CD4-positive, alpha-beta T cell treated with Interleukin-6 at 100 ng/mL for 8 hours (primary cell): ENCODE results near the gene PTPRJ.
"Not testable (repeated sequence)": the region's sequence is repeated elsewhere in the genome, so short reads cannot be mapped to it uniquely, and the experiment has no call there.

ENCODE experiments used
- DNase-seq: peaks from one replicate; pipeline ENCODE4 v3.0.0-alpha.2; 2020; ENCODE audit warnings: mixed read lengths, low spot score

The PTPRJ gene

GRCh38 chr11:48018528-48019216 is 38.3 kb downstream of the PTPRJ start:
- no peak for DNase-seq

DNA sequence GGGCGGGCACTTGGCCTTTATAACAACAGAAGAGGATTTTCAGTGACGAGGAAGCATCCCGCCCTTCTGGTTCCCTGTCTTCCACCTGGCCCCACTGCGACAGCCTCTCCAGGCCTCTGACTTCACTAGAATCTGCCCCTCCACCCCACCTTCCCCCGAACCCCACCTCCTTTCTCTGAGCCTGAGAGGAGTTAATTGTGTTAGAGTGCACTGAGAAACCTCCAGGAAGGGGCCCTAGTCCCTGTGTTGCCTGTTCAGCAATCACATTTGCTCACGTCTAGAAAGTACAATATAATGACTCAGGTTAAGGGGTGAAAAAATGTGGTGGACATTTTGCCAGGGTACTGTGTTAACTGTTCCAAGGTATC is 38.8 kb downstream of the PTPRJ start:
- no peak for DNase-seq

GRCh38 chr11:48019595-48019994 is 39.2 kb downstream of the PTPRJ start:
- no peak for DNase-seq

DNA sequence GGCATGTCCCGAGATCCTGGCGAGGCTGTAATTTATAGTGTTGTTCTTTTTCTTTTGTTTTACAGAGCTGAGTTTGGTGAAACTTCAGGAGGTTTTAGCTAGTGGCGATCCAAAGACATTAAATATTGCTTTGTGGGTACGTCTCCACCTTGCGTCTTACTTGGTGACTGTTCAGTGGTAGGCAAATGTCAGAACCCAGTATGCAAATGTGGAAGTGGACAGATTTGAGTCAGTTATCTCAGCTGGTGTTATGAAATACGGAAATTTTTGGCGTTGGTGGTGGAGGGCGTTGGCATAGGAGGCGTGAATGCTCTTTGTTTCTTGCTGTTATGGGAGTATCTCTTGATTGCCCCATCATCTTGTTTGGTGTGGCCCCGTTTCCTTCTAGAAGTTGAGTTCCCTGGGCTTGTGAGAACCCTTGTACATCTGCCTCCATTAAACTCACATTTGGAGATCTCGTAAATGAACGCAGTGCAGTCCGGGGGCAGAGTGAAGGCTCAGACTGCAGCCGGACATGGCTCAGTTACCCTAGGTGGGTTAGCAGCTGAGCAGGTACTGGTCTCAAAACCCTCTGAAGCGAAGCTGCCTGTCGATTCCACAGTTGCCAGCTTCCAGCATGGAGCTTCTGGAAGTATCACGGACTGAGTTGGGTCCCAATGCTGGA is 39.9 kb downstream of the PTPRJ start:
- peak; percentile 46 for DNase-seq

DNA sequence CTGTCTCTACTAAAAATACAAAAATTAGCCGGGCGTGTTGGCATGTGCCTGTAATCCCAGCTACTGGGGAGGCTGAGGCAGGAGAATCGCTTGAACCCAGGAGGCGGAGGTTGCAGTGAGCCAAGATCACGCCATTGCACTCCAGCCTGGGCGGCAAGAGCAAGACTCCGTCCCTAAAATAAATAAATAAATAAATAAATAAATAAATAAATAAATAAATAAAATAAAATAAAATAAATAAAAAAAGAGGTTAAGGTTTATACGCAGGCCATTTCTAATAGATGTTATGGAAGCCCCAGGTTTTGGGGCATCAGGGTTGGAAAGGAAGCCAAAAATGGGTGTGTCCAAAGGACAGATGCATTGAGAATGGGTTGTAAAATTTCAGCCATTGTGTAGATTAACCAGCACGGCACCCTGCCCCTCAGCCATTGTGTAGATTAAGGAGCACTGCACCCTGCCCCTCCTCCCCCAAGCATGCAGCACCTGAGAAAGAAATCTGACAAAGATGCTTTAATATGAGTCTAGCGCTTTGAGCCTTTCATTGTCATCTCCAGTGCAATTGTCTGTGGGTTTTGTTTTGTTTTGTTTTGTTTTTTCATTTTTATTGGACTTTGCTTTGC is 41.0 kb downstream of the PTPRJ start:
- not testable (repeated sequence) for DNase-seq

DNA sequence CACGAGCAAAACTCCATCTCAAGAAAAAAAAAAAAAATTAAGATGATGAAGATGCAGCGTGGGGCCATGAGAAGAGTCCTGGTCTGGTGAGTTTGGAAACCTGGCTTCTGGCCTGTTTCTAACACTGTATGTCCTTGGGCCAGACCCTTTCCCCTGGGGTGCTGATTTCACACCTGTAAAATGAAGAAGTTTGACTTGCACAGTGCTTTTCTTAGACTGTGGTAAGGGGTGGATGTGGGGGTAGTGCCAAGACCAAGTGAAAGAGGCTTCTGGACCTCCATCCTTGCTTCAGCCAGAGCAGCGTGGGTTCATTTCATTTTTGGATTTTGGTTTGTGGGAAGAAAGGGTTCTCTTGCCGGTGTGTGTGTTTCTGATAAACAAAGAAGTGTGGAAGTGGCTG is 42.1 kb downstream of the PTPRJ start:
- no peak for DNase-seq

- not testable (repeated sequence) for DNase-seq
Observed at GRCh38 chr11:48023608-48024007, 43.2 kb downstream of the PTPRJ start.

DNA sequence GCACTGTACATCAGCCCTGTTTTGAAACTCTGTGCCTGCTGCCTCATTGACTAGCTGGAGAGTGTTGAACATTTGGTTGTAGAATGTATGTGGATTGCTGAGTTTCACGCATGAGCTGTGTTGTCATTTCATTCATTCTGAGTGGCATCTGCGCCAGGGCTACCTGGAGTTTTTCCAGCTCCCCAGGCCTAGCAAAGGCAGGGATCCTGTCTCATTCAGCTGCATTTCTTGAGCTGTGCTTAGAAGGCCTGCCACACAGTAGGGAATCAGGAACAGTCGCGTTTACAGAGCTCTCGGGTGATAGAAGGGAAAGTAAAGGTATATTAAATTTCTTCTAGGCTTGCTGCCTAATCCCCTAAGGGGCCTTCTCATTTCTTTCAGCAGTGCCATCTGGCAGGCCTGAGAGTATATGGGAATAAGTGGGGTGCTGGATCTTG is 44.3 kb downstream of the PTPRJ start:
- no peak for DNase-seq

DNA sequence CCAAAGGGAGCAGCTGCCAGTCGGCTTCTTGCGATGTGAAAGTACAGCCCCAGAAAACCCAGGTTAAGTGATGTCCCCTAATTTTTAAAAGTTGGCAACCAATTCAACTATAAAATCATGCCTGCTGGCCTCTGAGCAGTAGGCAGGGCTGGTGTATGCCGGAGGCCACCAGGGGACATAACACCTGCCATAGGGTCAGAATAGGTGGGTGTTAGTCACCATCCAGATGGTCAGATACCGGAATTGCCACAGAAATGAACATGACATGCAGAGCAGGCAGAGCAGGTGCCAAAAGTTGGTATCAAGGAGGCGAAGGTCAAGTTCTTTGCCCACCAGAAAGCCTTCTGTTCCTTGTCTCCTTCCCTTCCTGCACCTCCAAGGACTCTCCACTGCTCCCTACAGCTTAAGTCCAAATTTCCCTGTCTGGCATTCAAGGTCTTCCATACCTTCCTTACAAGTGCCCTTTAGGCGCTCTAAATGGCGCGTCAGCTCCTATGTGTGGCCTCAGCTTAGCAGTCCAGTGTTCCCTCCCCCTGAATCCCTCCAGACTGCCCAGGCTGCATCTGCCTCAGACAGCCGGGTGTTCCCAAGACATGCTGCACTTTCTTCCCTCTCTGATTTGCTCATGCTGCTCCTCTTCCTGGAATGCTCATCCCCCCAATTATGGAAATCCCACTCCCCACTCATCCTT is 45.1 kb downstream of the PTPRJ start:
- no peak for DNase-seq

GRCh38 chr11:48025984-48026340 is 45.6 kb downstream of the PTPRJ start:
- no peak for DNase-seq

DNA sequence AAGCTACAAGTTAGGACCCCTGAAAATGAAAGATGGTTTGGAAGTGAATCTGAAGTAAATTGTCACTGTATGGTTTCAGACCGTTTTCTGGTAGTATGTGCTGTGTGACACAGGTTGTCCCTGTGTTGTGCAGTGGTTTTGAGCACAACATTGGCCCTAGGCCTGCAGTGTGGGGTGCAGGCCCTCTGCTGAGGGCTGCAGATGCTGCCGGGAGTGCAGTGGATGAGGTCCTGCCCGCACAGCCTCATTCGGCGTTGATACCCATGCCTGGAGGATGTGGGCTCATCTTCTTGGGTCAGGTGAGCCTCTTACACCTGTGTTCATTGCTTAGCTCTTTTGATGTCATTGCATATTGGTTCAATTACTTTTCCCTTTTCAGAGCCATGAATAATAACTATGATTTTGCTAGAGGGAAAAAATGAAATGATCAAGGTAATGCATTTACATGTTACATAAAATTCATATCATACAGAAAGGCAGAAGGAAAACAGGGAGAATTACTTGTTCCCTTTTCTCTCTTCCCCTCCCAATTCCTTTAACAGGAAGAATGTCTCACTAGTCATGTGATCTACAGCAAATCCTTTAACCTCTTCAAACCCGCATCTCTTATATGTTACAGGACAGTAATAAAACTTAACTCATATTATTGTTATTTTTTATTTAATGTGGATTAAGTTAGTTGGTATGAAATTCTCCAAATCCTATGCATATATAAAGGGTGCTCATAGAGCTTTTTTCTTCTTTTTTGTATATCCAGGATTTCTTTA is 48.7 kb downstream of the PTPRJ start:
- DNase-seq, result peak; percentile 61

DNA sequence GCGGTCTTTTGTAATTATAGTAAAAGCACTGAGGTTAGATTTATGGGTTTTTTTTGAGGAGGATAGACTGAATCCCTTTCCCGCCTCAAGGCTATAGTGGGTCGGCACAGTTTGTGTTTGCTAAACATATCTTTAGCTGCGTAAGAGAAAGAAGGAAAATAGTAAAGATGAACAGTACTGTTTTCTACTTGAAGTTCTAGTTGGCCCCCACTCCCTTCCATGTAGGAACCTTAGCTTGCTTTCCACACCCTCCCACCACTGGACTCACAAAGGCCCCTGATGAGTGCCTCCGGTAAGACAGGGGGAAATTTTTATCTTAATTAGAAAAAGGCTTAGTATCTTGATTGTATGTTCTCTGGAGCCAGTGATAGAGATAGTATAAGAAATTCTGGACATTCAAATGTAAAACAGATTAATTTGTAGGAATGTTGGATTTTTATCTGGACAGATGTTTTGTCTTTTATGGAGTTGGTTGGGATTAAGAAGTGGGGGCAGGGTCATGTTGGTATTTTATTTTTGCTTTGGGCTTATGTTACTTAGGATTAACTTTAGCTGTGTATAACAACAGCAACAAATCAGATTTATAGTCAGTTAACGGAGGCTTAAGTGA is 49.4 kb downstream of the PTPRJ start:
- DNase-seq, result no peak

DNA sequence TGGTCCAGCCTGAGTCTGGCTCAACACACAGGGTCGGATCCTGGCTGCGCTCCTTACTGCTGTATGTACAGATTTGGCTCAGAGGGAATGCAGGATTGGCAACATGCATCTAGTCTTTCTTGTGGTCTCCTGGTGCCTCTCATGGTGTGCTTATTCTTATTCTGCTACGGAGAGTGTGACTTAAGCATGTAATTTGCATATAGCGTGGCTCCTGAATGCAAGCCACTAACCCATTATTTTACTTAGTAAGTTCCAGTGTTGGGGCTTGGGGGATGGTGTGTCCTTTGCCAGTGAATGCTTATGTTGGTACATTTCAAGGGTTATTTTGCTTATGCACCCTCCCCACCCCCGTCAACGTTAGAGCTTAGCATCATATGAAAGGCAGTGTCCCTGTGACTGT is 51.2 kb downstream of the PTPRJ start:
- DNase-seq, result no peak

GRCh38 chr11:48032721-48033120 is 52.4 kb downstream of the PTPRJ start:
- no peak for DNase-seq

- DNase-seq, result no peak
Observed at GRCh38 chr11:48033918-48034341, 53.6 kb downstream of the PTPRJ start.

GRCh38 chr11:48034926-48035871 is 54.8 kb downstream of the PTPRJ start:
- DNase-seq, result no peak

DNA sequence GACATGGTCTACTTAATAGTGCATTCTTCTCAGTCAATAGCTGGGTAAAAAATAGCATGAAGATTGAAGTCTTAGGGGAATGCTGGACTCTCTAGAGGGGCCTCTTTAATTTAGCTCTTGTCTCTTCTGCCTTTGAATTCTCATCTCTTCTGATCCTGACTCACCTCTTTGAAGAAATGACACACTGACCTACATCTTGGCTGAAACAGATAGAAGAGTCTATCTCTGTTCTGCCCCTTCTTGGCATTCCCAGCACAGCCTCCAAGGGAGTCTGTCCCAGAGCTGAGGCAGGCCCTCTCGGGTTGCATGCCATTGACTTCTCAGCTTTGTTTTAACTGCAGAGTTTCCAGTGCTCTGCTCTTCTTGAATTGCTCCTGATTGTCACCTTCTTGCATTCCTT is 55.7 kb downstream of the PTPRJ start:
- no peak for DNase-seq

GRCh38 chr11:48036466-48036865 is 56.1 kb downstream of the PTPRJ start:
- DNase-seq, result no peak

GRCh38 chr11:48037709-48038468 is 57.5 kb downstream of the PTPRJ start:
- DNase-seq, result no peak
